Liver (tissue), 9 donors: ENCODE results near the gene RCVRN. TPM values are rescaled to one million over a fixed set of nuclear protein-coding genes. Genes with fewer than 3 reads are reported as not detected.

Experiments
- DNase-seq: peaks from one replicate; pipeline ENCODE4 v3.0.0-alpha.2; 2017; ENCODE audit warnings: low spot score
- H3K27ac ChIP-seq, 2 donors: one replicate each; pipeline ENCODE4 v1.7.0; 2013; ENCODE audit warnings: inconsistent platforms in 2 of 2, low read length in 2 of 2, control low read depth in 1 of 2, low read depth in 1 of 2, mild to moderate bottlenecking in 1 of 2
- H3K27me3 ChIP-seq, 4 donors: one replicate each; pipeline versions ENCODE4 v1.6.1 to v1.7.0; 2013; ENCODE audit warnings: low read length in 3 of 4, inconsistent platforms in 1 of 4, mild to moderate bottlenecking in 1 of 4, moderate library complexity in 1 of 4; ENCODE audit not compliant: control insufficient read depth in 4 of 4, insufficient read depth in 4 of 4
- H3K36me3 ChIP-seq, 4 donors: one replicate each; pipeline versions ENCODE4 v1.6.1 to v1.7.0; 2013; ENCODE audit warnings: low read length in 3 of 4, mild to moderate bottlenecking in 3 of 4, low read depth in 1 of 4, moderate library complexity in 1 of 4; ENCODE audit not compliant: control insufficient read depth in 4 of 4, insufficient read depth in 3 of 4
- H3K4me1 ChIP-seq, 4 donors: one replicate each; pipeline versions ENCODE4 v1.6.1 to v1.7.0; 2013; ENCODE audit warnings: low read length in 3 of 4, mild to moderate bottlenecking in 3 of 4, moderate library complexity in 1 of 4; ENCODE audit not compliant: control insufficient read depth in 4 of 4, insufficient read depth in 4 of 4
- H3K4me3 ChIP-seq, 3 donors: one replicate each; pipeline versions ENCODE4 v1.6.1 to v1.7.0; 2013; ENCODE audit warnings: low read length in 3 of 3, control low read depth in 1 of 3, low read depth in 1 of 3, mild to moderate bottlenecking in 1 of 3
- H3K9ac ChIP-seq, 2 donors: one replicate each; pipeline ENCODE4 v1.7.0; 2013; ENCODE audit warnings: low read length in 2 of 2, mild to moderate bottlenecking in 2 of 2, moderate library complexity in 2 of 2, control low read depth in 1 of 2, low read depth in 1 of 2
- H3K9me3 ChIP-seq, 4 donors: one replicate each; pipeline versions ENCODE4 v1.6.1 to v1.7.0; 2013; ENCODE audit warnings: low read length in 3 of 4; ENCODE audit not compliant: control insufficient read depth in 4 of 4
- ATF3 ChIP-seq: IDR thresholded peaks from 2 replicates; pipeline ENCODE4 v1.6.1; 2016; ENCODE audit warnings: antibody characterized with exemption
- CTCF ChIP-seq: fragments of 150-350 bp; IDR thresholded peaks from 2 replicates; pipeline ENCODE4 v1.5.1; 2017; ENCODE audit warnings: improper control_type of control experiment, low read depth, low read length; ENCODE audit not compliant: missing input control
- EGR1 ChIP-seq, 2 donors: IDR thresholded peaks; 2 replicates each; pipeline ENCODE4 v1.6.1; 2016 to 2018; ENCODE audit warnings: antibody characterized with exemption in 2 of 2, low read depth in 2 of 2
- FOXA1 ChIP-seq: IDR thresholded peaks from 2 replicates; pipeline ENCODE4 v1.6.1; 2016; ENCODE audit warnings: antibody characterized with exemption
- FOXA2 ChIP-seq: IDR thresholded peaks from 2 replicates; pipeline ENCODE4 v1.6.1; 2016; ENCODE audit warnings: antibody characterized with exemption
- GABPA ChIP-seq, 2 donors: IDR thresholded peaks in 1 of 2; conservative IDR thresholded peaks in 1 of 2; 2 replicates each; pipeline ENCODE4 v1.6.1; 2016; ENCODE audit warnings: antibody characterized with exemption in 2 of 2, mild to moderate bottlenecking in 1 of 2, moderate library complexity in 1 of 2
- HNF4A ChIP-seq, 2 donors: conservative IDR thresholded peaks; 2 replicates each; pipeline ENCODE4 v1.6.1; 2016; ENCODE audit warnings: antibody characterized with exemption in 2 of 2, mild to moderate bottlenecking in 2 of 2
- HNF4G ChIP-seq: IDR thresholded peaks from 2 replicates; pipeline ENCODE4 v1.6.1; 2016; ENCODE audit warnings: antibody characterized with exemption
- JUND ChIP-seq, 2 donors: IDR thresholded peaks; 2 replicates each; pipeline ENCODE4 v1.6.1; 2016; ENCODE audit warnings: antibody characterized with exemption in 2 of 2
- MAX ChIP-seq: IDR thresholded peaks from 2 replicates; pipeline ENCODE4 v1.6.1; 2016; ENCODE audit warnings: antibody characterized with exemption
- NR2F2 ChIP-seq: IDR thresholded peaks from 2 replicates; pipeline ENCODE4 v1.6.1; 2016; ENCODE audit warnings: antibody characterized with exemption
- RAD21 ChIP-seq, 2 donors: IDR thresholded peaks; 2 replicates each; pipeline ENCODE4 v1.6.1; 2016; ENCODE audit warnings: antibody characterized with exemption in 2 of 2, mild to moderate bottlenecking in 2 of 2
- REST ChIP-seq: IDR thresholded peaks from 2 replicates; pipeline ENCODE4 v1.6.1; 2016; ENCODE audit warnings: antibody characterized with exemption, mild to moderate bottlenecking
- RXRA ChIP-seq, 2 donors: IDR thresholded peaks; 2 replicates each; pipeline ENCODE4 v1.6.1; 2017 to 2018; ENCODE audit warnings: antibody characterized with exemption in 2 of 2, mild to moderate bottlenecking in 1 of 2
- SP1 ChIP-seq: IDR thresholded peaks from 2 replicates; pipeline ENCODE4 v1.6.1; 2018; ENCODE audit warnings: antibody characterized with exemption, mild to moderate bottlenecking
- TAF1 ChIP-seq: conservative IDR thresholded peaks from 2 replicates; pipeline ENCODE4 v1.6.1; 2016; ENCODE audit warnings: antibody characterized with exemption, mild to moderate bottlenecking
- YY1 ChIP-seq: IDR thresholded peaks from 2 replicates; pipeline ENCODE4 v1.6.1; 2016; ENCODE audit warnings: antibody characterized with exemption, mild to moderate bottlenecking
- ZBTB33 ChIP-seq: IDR thresholded peaks from 2 replicates; pipeline ENCODE4 v1.6.1; 2016; ENCODE audit warnings: antibody characterized with exemption
- WGBS: extraction: QIAGEN DNeasy Blood & Tissue Kit; methylation state at CpG from one replicate; pipeline ENCODE4 v1.1.7; 2013; 5-methylcytosine and 5-hydroxymethylcytosine counted together
- polyA plus RNA-seq, 2 donors: library from polyadenylated mRNA; stranded (reverse) in 1 of 2; unstranded in 1 of 2; fragments of 200-250 nt in 1 of 2; fragments of >200 nt in 1 of 2; fragmentation: Nextera tagmentation in 1 of 2; extraction: Ambion mirVana in 1 of 2; gene quantifications; one replicate each; pipeline versions ENCODE4 v1.2.1 to v1.2.3, GENCODE V29; 2013 to 2015
- total RNA-seq, 2 donors: library from RNA; depleted of rRNA; stranded (reverse); fragments of >200 nt; gene quantifications; one replicate each; pipeline ENCODE4 v1.2.3, GENCODE V29; 2014
- donor health status: healthy.
- donor health status: healthy.
- donor health status: healthy.
- donor health status: healthy.
- donor health status: healthy.

The RCVRN gene
- total RNA-seq (not detected), polyA plus RNA-seq (not detected)

- H3K36me3 ChIP-seq: no peaks in the 10 kb centered on the region
- no peak for DNase-seq
These were observed at the start of gene RCVRN for GRCh38 chr17:9905078-9905415. TSS of gene RCVRN (minus strand) at chr17:9905271. CDS start at chr17:9905180, 91 bp downstream.

More at GRCh38 chr17:9905078-9905415, at the start of gene RCVRN:
- Histone ChIP-seq H3K9me3 (no peaks in the 10 kb centered on the region), H3K4me3 (no peak within 1 kb of the TSS), H3K9ac (no peak within 1 kb of the TSS), H3K27ac (no peak within 1 kb of the TSS), H3K27me3 (peaks cover 0 to 5% (median 3%) of the 10 kb centered on the region in 4 donors), H3K4me1 (no peaks in the 10 kb centered on the region)
- WGBS: 90% methylated on average over 11 of the region's 11 CpGs
- TF ChIP-seq EGR1 (IDR thresholded peaks at IDR 0.05; ENCODE audit: low read depth in 2 of 2) (no peak), SP1 (no peak), JUND (IDR thresholded peaks at IDR 0.05) (no peak), ATF3 (no peak), REST (no peak), NR2F2 (no peak), CTCF (no peak), HNF4A (conservative IDR thresholded peaks at IDR 0.05) (no peak), HNF4G (no peak), GABPA (IDR thresholded peaks at IDR 0.05 in 1 of 2, conservative IDR thresholded peaks at IDR 0.05 in 1 of 2) (no peak), ZBTB33 (no peak), RAD21 (IDR thresholded peaks at IDR 0.05) (no peak), MAX (no peak), RXRA (IDR thresholded peaks at IDR 0.05) (no peak), TAF1 (no peak), FOXA1 (no peak), YY1 (no peak), FOXA2 (no peak)
